HG03439 (cell line): ENCODE results near the gene C9orf78.
A peak's percentile ranks its signal among the peaks of the same experiment; 100 is the strongest.

Experiments used
- ATAC-seq: cut with Tn5 transposase; IDR thresholded peaks from one replicate; pipeline ENCODE4 v1.9.1; 2021; ENCODE audit warnings: mild to moderate bottlenecking, moderate library complexity; ENCODE audit not compliant: unreplicated experiment

The C9orf78 gene, protein sequence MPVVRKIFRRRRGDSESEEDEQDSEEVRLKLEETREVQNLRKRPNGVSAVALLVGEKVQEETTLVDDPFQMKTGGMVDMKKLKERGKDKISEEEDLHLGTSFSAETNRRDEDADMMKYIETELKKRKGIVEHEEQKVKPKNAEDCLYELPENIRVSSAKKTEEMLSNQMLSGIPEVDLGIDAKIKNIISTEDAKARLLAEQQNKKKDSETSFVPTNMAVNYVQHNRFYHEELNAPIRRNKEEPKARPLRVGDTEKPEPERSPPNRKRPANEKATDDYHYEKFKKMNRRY

DNA sequence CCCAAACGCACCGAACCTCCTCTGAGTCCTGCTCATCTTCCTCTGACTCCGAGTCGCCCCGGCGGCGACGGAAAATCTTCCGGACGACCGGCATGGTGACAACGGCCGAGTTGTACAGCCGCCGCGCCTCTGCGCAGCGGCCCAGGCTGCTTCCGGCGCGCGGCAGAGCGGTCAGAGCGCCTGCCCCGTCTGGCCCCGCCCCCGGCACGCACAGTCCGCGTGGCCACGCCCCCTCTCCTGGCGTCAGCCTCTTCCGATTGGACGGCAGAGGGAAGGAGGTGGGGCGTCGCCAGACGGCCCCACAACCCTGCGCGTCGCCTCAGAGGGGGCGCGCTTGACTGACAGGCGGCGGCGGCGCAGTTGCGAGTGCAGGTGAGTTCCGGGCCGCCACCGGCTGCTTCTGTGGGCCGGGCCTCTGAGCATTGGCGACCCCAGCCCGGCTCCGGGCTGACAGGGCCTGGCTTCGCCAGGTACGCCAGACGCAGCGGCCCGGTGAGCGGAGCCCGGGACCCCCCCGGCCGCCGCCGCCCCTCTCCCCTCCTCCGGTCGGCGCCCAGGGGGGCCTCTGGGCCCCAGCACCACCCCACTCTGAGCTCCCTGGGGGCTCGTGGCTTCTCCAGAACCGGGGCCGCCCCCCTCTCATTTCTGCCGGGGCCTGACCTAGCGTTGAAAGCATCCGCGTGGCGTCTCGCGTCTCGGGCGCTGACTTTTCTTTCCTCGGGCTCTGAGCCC, at the start of gene C9orf78, which contains the start of gene USP20:
Gene C9orf78 (minus strand): TSS at position 148 of the 732 bp plus-strand sequence. CDS start 54 bp downstream, at position 94.
Gene USP20 (plus strand): TSS at position 331 of the 732 bp plus-strand sequence. CDS start 17,098 bp downstream, outside the sequence.
- ATAC-seq = peak; percentile 86

DNA sequence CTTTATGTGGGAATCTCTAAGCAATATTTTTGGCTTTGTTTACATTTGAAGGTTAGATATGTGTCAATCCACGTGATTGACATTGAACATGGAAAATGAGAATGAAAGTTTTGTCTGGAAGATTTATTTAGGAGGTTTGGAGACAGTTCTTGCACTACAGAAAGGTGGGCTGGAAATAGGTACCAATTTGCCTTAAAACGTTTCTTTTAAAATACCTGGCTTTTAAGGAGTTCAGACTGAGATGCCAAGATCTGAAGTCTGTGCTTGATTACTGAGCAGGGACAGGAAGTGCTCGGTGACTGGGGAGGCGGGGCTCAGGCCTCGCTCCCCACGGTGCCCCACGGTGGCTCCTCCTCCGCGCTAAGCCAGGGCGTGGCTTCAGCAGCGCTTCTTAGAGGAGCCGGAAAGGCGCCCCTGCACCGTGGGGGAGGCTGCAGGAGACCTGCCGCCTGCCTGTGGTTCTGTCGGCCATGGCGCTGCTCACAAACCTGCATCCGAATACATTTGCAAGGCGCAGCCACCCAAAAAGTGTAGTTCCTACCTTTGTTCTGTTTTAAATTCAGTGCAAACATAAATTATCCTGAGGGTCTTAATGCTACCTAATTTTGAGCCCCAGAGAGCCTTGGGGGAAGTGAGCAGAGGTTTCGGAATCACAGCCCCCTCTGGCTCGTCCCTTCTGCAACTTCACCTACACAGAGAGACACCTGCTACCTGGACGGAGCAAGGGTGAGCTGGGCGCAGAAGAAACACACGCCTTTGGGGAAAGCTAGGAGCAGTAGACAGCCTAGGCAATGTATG, 49.3 kb upstream of the C9orf78 start:
- ATAC-seq = peak; percentile 37

DNA sequence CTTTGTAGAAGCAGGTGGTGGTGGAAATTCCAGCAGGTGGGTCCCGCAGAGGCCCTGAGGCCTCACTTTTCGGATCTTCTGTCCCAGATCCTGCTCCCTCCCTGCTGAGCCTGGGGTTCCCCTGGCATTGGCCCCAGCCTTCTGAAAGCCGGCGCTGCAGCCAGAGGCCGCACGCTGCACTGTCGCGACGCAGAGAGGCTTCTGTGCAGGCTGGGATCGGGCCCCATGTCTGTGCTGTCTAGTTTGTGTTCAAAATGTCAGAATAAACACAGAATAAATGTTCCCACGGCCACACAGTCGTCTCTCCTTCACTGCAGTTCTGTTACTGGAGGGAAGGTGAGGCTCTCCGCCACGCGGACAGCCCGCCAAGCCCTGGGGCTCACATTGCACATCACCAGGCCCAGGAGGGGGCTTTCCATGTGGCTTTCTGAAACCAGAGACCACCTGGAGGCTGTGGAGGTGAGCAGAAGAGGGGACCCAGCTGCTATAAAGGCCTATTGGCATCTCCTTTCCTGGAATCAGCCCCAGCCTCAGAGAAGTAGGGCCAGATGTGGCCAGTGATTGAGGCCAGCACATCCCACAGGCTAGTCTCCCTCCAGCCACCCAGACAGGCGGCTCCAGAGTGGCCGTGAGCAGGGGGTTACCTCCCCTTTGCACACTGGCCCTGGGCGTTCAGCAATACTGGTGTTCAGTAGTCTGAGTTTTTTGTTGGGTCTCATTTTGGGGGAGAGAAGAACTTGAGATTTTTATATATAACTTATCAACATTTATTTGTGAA, 46.7 kb upstream of the C9orf78 start:
- no peak for ATAC-seq

DNA sequence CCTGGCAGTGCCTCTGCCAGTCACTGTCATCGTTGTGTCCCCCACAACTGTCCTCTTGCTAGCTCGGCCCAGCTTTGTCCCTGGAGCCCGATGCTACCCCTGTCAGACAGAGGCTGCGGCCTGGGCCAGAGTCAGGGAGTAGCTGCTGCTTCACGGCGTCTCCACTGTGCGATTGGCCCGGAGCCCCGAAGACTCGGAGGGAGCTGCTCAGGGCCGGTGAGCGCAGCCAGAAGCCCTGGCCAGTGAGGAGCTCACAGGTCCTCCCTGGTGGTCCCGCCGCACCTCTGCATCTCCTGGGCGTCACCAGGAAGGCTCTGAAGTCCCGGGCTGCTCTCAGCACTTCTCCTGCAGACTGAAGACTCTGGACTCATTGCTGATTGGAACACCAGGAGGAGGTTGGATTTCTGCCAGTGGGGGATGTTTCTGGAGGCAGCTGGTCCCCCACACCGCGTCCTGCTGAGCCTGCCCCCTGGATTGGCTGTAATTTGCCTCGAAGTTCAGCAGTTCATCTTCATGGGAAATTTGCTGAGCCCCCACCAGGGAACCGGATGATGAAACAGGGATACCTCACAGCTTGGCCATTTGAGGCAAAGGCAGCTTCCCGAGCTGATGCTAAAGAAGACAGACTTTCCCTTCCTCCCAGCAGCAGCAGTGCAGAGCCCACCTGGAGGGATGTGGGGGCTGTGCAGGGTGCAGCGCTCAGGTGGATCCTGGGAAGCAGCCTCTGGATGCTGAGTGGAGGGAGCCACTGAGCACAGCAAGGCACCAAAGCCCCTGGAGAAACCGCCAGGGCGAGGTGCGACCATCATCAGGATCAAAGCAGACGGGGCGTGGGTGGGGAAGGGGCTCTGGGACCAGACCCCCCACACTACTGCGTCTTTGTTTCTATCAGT, 45.8 kb upstream of the C9orf78 start:
- ATAC-seq = no peak

DNA sequence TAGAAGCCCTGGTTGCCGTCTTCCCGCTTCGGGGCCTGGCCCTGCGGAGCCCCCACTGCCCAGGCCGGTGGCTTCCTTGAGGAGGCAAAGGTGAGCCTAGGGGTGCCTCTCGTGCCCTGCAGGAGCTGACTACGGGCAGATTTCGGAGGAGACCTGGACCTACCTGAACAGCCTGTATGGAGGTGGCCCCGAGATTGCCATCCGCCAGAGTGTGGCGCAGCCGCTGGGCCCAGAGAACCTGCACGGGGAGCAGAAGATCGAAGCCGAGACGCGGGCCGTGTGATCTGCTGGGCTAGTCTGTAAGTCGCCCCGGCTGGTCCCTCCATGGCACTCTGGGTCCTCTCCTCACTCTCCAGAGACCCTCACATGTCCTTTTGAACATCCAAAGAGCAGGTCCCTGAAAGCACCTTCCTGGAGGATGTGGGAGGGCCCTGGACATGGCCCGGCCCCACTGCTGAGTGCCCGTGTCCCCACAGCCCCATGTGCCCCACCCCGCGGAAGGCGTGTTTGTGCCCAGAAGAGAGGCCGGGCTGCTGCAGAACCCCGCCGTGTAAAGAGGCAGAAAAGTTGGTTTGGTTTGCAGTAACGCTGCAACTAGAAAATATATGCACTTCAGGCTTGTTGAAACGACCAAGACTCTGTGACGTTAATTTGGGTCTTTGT, 45.0 kb upstream of the C9orf78 start:
- no peak for ATAC-seq

GRCh38 chr9:129879103-129879699, 44.1 kb upstream of the C9orf78 start:
- no peak for ATAC-seq

GRCh38 chr9:129878291-129878690, 43.2 kb upstream of the C9orf78 start:
- ATAC-seq = no peak

DNA sequence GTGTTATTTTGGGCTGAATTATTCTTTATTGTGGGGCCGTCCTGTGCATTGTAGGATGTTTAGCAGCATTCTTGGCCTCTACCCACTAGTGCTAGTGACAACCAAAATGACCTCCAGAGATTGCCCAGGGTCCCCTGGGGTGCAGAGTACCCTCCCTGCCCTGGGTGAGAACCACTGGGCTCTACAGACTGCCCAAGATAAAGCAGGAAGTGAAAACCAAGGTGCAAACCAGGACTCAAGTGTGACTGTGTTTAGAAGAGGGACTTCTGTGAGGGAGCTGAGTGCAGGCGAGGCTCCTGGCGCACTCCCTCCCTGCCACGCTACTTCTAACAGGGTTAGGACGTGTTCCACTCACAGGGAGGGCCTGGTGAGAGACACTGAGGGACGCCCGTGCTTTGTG, 41.7 kb upstream of the C9orf78 start:
- no peak for ATAC-seq

DNA sequence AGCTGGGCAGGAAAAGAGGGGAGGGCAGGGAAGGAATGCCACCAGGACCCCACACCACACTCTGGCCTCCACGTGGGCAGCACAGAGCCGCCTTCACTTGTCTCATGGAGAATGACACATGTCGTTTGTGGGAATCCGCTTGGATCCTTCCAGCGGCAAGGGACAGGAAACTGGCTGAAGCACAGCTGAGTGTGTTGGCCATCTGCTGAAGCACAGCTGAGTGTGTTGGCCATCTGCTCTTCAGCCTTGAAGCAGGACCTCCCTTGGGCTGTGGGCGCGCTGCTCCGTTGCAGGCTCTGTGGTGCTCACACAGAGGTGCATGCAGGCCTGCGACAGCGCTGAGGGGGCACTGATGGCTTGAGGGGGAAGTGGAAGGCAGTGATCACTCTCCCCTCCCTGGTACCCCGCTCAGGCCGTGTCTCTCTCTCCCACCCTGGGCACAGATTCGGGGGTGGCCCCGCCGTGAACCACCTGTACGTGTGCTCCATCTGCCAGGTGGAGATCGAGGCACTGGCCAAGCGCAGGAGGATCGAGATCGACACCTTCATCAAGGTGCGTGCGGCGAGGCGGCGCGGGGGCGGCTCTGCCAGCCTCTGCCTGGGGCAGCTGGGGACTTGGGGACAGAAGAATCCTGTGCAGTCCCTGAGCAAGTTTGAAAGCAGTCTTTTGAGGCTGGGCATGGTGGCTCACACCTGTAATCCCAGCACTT, 40.8 kb upstream of the C9orf78 start:
- ATAC-seq = no peak

- ATAC-seq = no peak
Observed at GRCh38 chr9:129875181-129875611, 40.1 kb upstream of the C9orf78 start.

DNA sequence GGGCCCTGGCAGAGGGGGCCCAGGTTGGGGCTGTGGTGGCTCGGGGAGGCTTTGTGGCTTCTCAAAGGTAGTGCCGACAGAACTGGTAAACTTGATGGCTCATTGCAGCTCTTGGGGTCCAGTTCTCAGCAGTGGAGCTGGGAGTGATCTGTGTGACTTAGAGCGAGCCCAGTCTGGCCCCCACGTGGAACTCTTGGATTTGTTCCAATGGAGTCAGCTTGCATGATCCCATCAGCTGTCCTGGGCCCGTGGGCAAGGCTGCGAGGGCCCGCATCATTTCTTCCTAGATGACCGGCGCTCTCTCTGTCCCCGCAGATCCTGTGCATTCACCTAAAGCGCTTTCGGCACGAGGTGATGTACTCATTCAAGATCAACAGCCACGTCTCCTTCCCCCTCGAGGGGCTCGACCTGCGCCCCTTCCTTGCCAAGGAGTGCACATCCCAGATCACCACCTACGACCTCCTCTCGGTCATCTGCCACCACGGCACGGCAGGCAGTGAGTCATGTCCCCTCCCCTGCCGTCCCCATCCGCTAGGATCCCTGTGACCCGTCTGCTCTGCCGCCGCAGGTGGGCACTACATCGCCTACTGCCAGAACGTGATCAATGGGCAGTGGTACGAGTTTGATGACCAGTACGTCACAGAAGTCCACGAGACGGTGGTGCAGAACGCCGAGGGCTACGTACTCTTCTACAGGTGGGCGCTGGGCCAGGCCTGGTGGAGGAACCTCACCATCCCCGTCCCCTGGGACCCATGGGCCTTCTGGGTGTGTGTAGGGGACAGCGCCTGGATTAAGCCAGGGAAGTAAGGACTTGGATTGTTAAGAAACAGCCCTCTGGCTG, 39.4 kb upstream of the C9orf78 start:
- ATAC-seq = no peak

- ATAC-seq = no peak
Observed at GRCh38 chr9:129873563-129874190, 38.6 kb upstream of the C9orf78 start.

DNA sequence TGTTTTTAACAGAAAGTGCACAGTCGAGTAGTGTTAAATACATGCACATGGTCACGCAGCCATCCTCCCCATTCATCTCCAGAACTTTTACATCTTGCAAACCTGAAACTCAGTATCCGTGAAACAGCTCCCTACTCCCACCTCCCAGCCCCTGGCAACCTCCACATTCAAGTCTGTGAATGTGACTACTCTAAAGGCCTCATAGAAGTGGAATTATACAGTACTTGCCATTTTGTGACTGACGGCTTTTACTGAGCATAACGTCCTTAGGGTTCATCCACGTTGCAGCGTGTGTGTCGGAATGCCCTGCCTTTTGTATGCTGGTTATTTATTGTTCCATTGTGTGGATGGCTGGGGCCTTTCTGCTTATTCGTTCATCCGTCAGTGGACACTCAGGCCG, 36.0 kb upstream of the C9orf78 start:
- no peak for ATAC-seq

DNA sequence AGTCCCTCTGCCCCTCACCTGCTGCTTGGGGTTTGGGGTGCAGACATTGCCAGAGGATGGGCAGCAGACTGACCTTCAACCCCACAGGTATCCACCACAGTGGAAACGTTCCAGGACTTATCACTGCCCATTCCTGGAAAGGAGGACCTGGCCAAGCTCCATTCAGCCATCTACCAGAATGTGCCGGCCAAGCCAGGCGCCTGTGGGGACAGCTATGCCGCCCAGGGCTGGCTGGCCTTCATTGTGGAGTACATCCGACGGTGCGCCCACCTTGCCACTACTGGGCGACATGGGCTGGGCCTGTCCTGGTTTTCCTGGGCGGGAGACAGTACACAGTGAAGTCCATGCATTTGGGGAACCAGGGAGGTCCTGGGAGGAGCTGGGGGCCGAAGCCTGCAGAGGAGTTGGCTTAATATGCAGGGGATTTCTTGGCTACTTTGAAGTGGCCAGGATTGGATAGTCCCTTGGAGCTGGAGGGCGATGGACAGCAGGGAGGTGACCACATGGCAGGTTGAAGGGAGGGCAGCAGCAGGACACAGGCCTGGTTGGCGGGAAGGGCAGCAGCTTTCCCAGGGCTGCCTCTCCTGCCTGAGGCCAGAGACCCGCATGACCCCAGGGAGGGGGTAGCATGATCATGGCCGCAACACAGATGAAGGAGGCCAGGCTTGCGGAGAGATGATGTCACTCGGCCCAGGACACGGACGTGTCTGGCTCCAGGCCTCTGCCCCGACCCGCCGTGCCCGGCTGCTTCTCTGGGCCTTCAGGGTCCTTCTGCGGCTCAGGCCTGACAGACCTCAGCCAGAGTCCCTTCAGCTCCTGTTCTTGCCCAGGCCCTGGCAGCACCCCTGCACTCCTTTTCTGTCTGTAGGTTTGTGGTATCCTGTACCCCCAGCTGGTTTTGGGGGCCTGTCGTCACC, 34.8 kb upstream of the C9orf78 start:
- no peak for ATAC-seq

GRCh38 chr9:129868872-129869486, 33.9 kb upstream of the C9orf78 start:
- no peak for ATAC-seq
